GM12878 (cell line): Measurements from ENCODE around the gene TRPM6. TPM values are rescaled to one million over a fixed set of nuclear protein-coding genes. Genes with fewer than 3 reads are reported as not detected.

Source experiments
- ATAC-seq: fragments of 200-7000 bp; cut with Tn5 transposase; 3 replicates; pipeline ENCODE4 v1.9.1; 2020; ENCODE audit warnings: mild to moderate bottlenecking, moderate library complexity
- BruUV-seq: library from RNA; stranded (reverse); fragments of 400-500 nt; replicated peaks from 2 replicates; lab custom pipeline; 2021; lab: Mats Ljungman, UMichigan
- CTCF ChIA-PET: fragments of 300-600 bp; sonication (Branson Sonifier 250); formaldehyde crosslinking; extraction: SDS; loops from one replicate; lab custom pipeline; 2021; ENCODE audit warnings: inconsistent platforms; lab: Yijun Ruan, JAX
- POLR2A ChIA-PET: fragments of 350-600 bp; formaldehyde crosslinking; extraction: SDS; loops from one replicate; lab custom pipeline; 2021; ENCODE audit warnings: inconsistent platforms; lab: Charles Lee
- RAD21 ChIA-PET: fragments of 300-600 bp; sonication (Branson Sonifier 250); formaldehyde crosslinking; loops from one replicate; lab custom pipeline; 2023; ENCODE audit warnings: antibody characterized with exemption; ENCODE audit not compliant: unreplicated experiment; lab: Charles Lee
- SMC1A ChIA-PET: fragments of 300-600 bp; sonication (Branson Sonifier 250); formaldehyde crosslinking; loops from one replicate; lab custom pipeline; 2023; ENCODE audit not compliant: unreplicated experiment, uncharacterized antibody; lab: Charles Lee
- DNase-seq: peaks from one replicate; pipeline ENCODE4 v3.0.0-alpha.2; 2011; ENCODE audit warnings: low read depth, low spot score
- FAIRE-seq: peaks from 3 replicates; lab custom pipeline; 2011; peaks lifted over from hg19 to GRCh38; lab: Jason Lieb, UNC
- H2AFZ ChIP-seq: 2 replicates; pipeline ENCODE4 v1.6.0; 2011; ENCODE audit warnings: low read depth, low read length, control low read depth; ENCODE audit not compliant: control insufficient read depth
- H3K27ac ChIP-seq: 2 replicates; pipeline ENCODE4 v1.5.1; 2011; ENCODE audit warnings: control low read depth; ENCODE audit not compliant: control insufficient read depth, insufficient read depth
- H3K27me3 ChIP-seq, 2 experiments: replicated peaks in 1 of 2; 2 replicates each; pipeline versions ENCODE4 v1.6.0 to v1.6.1; 2011; ENCODE audit warnings: low read length in 1 of 2; ENCODE audit not compliant: control insufficient read depth in 2 of 2, insufficient read depth in 2 of 2
- H3K36me3 ChIP-seq, 2 experiments: 2 replicates each; pipeline ENCODE4 v1.5.1; 2011; ENCODE audit warnings: low read length in 1 of 2; ENCODE audit not compliant: control insufficient read depth in 2 of 2, insufficient read depth in 2 of 2
- H3K4me1 ChIP-seq: 2 replicates; pipeline ENCODE4 v1.6.1; 2011; ENCODE audit warnings: mild to moderate bottlenecking, low read length, moderate library complexity, mixed read lengths; ENCODE audit not compliant: control insufficient read depth, insufficient read depth
- H3K4me2 ChIP-seq: 2 replicates; pipeline ENCODE4 v1.6.0; 2011; ENCODE audit warnings: control low read depth; ENCODE audit not compliant: control insufficient read depth, insufficient read depth
- H3K4me3 ChIP-seq: fragments of 200-600 bp; sonication (generic); 2 replicates; pipeline ENCODE4 v1.5.1; 2016
- H3K79me2 ChIP-seq: 2 replicates; pipeline ENCODE4 v1.6.0; 2011; ENCODE audit warnings: low read length; ENCODE audit not compliant: control insufficient read depth, insufficient read depth
- H3K9ac ChIP-seq: 2 replicates; pipeline ENCODE4 v1.8.0; 2011; ENCODE audit warnings: low read length, control low read depth, mixed read lengths; ENCODE audit not compliant: control insufficient read depth, insufficient read depth
- H3K9me3 ChIP-seq: replicated peaks from 3 replicates; pipeline ENCODE4 v1.5.1; 2011; ENCODE audit warnings: mild to moderate bottlenecking, low read length; ENCODE audit not compliant: control insufficient read depth, insufficient read depth
- H4K20me1 ChIP-seq: 2 replicates; pipeline ENCODE4 v1.6.0; 2011; ENCODE audit not compliant: control insufficient read depth, insufficient read depth
- BMI1 ChIP-seq: fragments of 450-650 bp; IDR thresholded peaks from 2 replicates; pipeline ENCODE4 v1.6.1; 2016; ENCODE audit warnings: mild to moderate bottlenecking, moderate library complexity, borderline replicate concordance
- BRCA1 ChIP-seq: IDR thresholded peaks from 2 replicates; pipeline ENCODE4 v1.6.1; 2011; ENCODE audit warnings: low read depth, low read length, improper control_type of control experiment
- CEBPB ChIP-seq, 2 experiments: fragments of 150-350 bp in 1 of 2; IDR thresholded peaks; 2 replicates each; pipeline ENCODE4 v1.6.1; 2012 to 2014; ENCODE audit warnings: low read depth in 2 of 2, low read length in 2 of 2, borderline replicate concordance in 1 of 2, inconsistent platforms in 1 of 2
- CHD4 ChIP-seq: fragments of 200-600 bp; sonication (generic); IDR thresholded peaks from 2 replicates; pipeline ENCODE4 v1.6.1; 2016; ENCODE audit warnings: mild to moderate bottlenecking
- CREM ChIP-seq: IDR thresholded peaks from 2 replicates; pipeline ENCODE4 v1.6.1; 2014; ENCODE audit warnings: antibody characterized with exemption, low read depth
- ETV6 ChIP-seq, 2 experiments: fragments of 450-650 bp in 1 of 2; IDR thresholded peaks in 1 of 2; conservative IDR thresholded peaks in 1 of 2; 2 replicates each; pipeline ENCODE4 v1.6.1; 2014; ENCODE audit warnings: antibody characterized with exemption in 1 of 2, borderline replicate concordance in 1 of 2, low read depth in 1 of 2, mild to moderate bottlenecking in 1 of 2, moderate library complexity in 1 of 2
- FOXM1 ChIP-seq: IDR thresholded peaks from 2 replicates; pipeline ENCODE4 v1.6.1; 2012; ENCODE audit warnings: low read depth, mild to moderate bottlenecking, inconsistent platforms, low read length, moderate library complexity
- HDAC6 ChIP-seq: fragments of 200-600 bp; sonication (generic); IDR thresholded peaks from one replicate; pipeline ENCODE4 v1.8.0; 2017; ENCODE audit warnings: antibody characterized with exemption; ENCODE audit not compliant: unreplicated experiment
- IKZF2 ChIP-seq, 2 experiments: fragments of 450-650 bp; IDR thresholded peaks; 2 replicates each; pipeline ENCODE4 v1.6.1; 2017; ENCODE audit warnings: mild to moderate bottlenecking in 2 of 2, moderate library complexity in 2 of 2
- NFYB ChIP-seq: IDR thresholded peaks from 2 replicates; pipeline ENCODE4 v1.6.1; 2011; ENCODE audit warnings: low read depth, mild to moderate bottlenecking, low read length, improper control_type of control experiment, moderate library complexity; ENCODE audit not compliant: insufficient read depth
- NR2C1 ChIP-seq: fragments of 450-650 bp; IDR thresholded peaks from 2 replicates; pipeline ENCODE4 v1.6.1; 2017; ENCODE audit warnings: antibody characterized with exemption, mild to moderate bottlenecking, moderate library complexity
- STAT3 ChIP-seq: IDR thresholded peaks from 2 replicates; pipeline ENCODE4 v1.6.1; 2011; ENCODE audit warnings: low read depth, low read length, improper control_type of control experiment
- TCF3 ChIP-seq: IDR thresholded peaks from 2 replicates; pipeline ENCODE4 v1.6.1; 2012; ENCODE audit warnings: low read depth, mild to moderate bottlenecking, low read length, borderline replicate concordance; ENCODE audit not compliant: insufficient read depth
- YY1 ChIP-seq: IDR thresholded peaks from 2 replicates; pipeline ENCODE4 v1.6.1; 2011; ENCODE audit warnings: low read depth, mild to moderate bottlenecking, low read length
- WGBS: methylation state at CpG from one replicate; pipeline ENCODE4 v1.1.6; 2016; ENCODE audit warnings: low lambda C conversion rate; ENCODE audit not compliant: insufficient replicate concordance, insufficient coverage; ENCODE audit errors: missing lambda C conversion rate; 5-methylcytosine and 5-hydroxymethylcytosine counted together
- in situ Hi-C: fragments of 300-500 bp; cut with MboI; formaldehyde crosslinking; loops from 9 replicates; pipeline ENCODE4 v1.14.3; 2018; ENCODE audit warnings: mixed read lengths
- intact Hi-C: fragments of 100-400 bp; cut with micrococcal nuclease; formaldehyde crosslinking; loops from one replicate; pipeline ENCODE4 v1.14.2; 2022; ENCODE audit not compliant: unreplicated experiment
- polyA plus RNA-seq, 11 experiments: library from polyadenylated mRNA; depleted of rRNA in 4 of 11; unstranded in 6 of 11; stranded (reverse) in 5 of 11; fragments of >200 nt; fragmentation: Nextera tagmentation in 4 of 11; fragmentation: Illumina TruSeq in 1 of 11; extraction: Ambion mirVana in 4 of 11; extraction: Trizol in 1 of 11; gene quantifications; 1 replicate in 1 of 11; 2 replicates in 10 of 11; pipeline versions ENCODE4 v1.2.1 to v1.2.3, GENCODE V29; 2011 to 2016; ENCODE audit warnings: inconsistent platforms in 2 of 11, missing spikeins in 2 of 11, low read depth in 1 of 11
- total RNA-seq, 4 experiments: library from RNA; depleted of rRNA in 3 of 4; stranded (reverse); fragments of >200 nt in 3 of 4; fragmentation: Illumina TruSeq in 1 of 4; extraction: Trizol in 1 of 4; gene quantifications; 2 replicates each; pipeline versions ENCODE4 v1.2.1 to v1.2.3, GENCODE V29; 2013 to 2021
- TF ChIP-seq, protein P1 (sequence below): IDR thresholded peaks from 2 replicates; pipeline ENCODE4 v1.6.1; 2011; ENCODE audit warnings: low read depth, low read length, improper control_type of control experiment, borderline replicate concordance
- TF ChIP-seq, protein P2 (sequence below): IDR thresholded peaks from 2 replicates; pipeline ENCODE4 v1.6.1; 2012; ENCODE audit warnings: improper control_type of control experiment, low read depth, low read length; ENCODE audit not compliant: insufficient replicate concordance

The TRPM6 gene
- total and polyA plus RNA-seq, 10 of the 15 experiments (the other 5 are each of a cell fraction or from before 2014, with no cell fraction given): under 0.01 to 0.34 (median 0.05) TPM; not detected in 1

DNA sequence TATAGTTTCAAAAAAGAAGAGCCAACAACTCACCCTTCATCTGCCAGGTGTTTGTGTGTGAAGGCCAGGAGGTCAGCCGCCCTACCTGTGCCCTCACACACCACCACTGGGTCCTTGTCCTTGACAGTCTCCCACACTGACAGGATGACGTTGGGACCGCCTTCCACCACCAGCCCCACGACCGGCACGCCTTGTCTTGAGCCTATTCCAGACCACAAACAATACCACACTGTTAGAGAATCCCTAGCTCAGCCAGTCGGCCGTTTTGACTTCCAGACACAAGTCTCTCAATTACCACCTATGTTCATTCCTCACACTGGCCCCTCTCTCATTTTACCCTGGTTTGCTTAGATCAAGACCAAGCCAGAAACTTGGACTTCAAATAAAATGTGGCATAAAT, 66.1 kb downstream of the TRPM6 start:
- RAD21 ChIA-PET: no interaction called here
- H3K36me3 ChIP-seq: no peaks in the 10 kb centered on the region
- intact Hi-C loops (no loop called here), in situ Hi-C loops (no loop called here)
- no peaks in the 10 kb centered on the region for H3K79me2 ChIP-seq
- no peak for TF ChIP-seq STAT3
- no peak for TF ChIP-seq YY1
- TF ChIP-seq CHD4: no peak
- no peak for TF ChIP-seq NFYB
- TF ChIP-seq, protein P1, sequence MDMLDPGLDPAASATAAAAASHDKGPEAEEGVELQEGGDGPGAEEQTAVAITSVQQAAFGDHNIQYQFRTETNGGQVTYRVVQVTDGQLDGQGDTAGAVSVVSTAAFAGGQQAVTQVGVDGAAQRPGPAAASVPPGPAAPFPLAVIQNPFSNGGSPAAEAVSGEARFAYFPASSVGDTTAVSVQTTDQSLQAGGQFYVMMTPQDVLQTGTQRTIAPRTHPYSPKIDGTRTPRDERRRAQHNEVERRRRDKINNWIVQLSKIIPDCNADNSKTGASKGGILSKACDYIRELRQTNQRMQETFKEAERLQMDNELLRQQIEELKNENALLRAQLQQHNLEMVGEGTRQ: no peak
- no peak for TF ChIP-seq FOXM1
- TF ChIP-seq, protein P2, sequence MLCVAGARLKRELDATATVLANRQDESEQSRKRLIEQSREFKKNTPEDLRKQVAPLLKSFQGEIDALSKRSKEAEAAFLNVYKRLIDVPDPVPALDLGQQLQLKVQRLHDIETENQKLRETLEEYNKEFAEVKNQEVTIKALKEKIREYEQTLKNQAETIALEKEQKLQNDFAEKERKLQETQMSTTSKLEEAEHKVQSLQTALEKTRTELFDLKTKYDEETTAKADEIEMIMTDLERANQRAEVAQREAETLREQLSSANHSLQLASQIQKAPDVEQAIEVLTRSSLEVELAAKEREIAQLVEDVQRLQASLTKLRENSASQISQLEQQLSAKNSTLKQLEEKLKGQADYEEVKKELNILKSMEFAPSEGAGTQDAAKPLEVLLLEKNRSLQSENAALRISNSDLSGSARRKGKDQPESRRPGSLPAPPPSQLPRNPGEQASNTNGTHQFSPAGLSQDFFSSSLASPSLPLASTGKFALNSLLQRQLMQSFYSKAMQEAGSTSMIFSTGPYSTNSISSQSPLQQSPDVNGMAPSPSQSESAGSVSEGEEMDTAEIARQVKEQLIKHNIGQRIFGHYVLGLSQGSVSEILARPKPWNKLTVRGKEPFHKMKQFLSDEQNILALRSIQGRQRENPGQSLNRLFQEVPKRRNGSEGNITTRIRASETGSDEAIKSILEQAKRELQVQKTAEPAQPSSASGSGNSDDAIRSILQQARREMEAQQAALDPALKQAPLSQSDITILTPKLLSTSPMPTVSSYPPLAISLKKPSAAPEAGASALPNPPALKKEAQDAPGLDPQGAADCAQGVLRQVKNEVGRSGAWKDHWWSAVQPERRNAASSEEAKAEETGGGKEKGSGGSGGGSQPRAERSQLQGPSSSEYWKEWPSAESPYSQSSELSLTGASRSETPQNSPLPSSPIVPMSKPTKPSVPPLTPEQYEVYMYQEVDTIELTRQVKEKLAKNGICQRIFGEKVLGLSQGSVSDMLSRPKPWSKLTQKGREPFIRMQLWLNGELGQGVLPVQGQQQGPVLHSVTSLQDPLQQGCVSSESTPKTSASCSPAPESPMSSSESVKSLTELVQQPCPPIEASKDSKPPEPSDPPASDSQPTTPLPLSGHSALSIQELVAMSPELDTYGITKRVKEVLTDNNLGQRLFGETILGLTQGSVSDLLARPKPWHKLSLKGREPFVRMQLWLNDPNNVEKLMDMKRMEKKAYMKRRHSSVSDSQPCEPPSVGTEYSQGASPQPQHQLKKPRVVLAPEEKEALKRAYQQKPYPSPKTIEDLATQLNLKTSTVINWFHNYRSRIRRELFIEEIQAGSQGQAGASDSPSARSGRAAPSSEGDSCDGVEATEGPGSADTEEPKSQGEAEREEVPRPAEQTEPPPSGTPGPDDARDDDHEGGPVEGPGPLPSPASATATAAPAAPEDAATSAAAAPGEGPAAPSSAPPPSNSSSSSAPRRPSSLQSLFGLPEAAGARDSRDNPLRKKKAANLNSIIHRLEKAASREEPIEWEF: no peak
- no peak for TF ChIP-seq BRCA1
- TF ChIP-seq CEBPB (IDR thresholded peaks at IDR 0.05; ENCODE audit: borderline replicate concordance in 1 of 2, low read depth in 2 of 2, low read length in 2 of 2): no peak
- TF ChIP-seq IKZF2 (IDR thresholded peaks at IDR 0.05): no peak
- TF ChIP-seq NR2C1: no peak
- TF ChIP-seq HDAC6: no peak
- no peak for TF ChIP-seq CREM
- no peak for TF ChIP-seq ETV6 (conservative IDR thresholded peaks at IDR 0.05 in 1 of 2, IDR thresholded peaks at IDR 0.05 in 1 of 2; ENCODE audit: borderline replicate concordance in 1 of 2, low read depth in 1 of 2)
- no peak for TF ChIP-seq TCF3
- TF ChIP-seq BMI1: no peak
- no peak overlapping the region for H3K4me2 ChIP-seq
- CTCF ChIA-PET: interaction anchor here (1.1 kb wide), 1 partner anchor 243 kb away, joined by 3 read pairs; no protein-coding TSS in a partner anchor
- ATAC-seq (no peak), FAIRE-seq (no peak), DNase-seq (no peak)
- H3K4me3 ChIP-seq: no peak overlapping the region
- H3K27me3 ChIP-seq: no peaks in the 10 kb centered on the region
- SMC1A ChIA-PET: interaction anchor here (0.8 kb wide), 1 partner anchor 209 kb away, joined by 3 read pairs; no protein-coding TSS in a partner anchor
- H3K9ac ChIP-seq: no peak overlapping the region
- no TSS peak for BruUV-seq
- POLR2A ChIA-PET: no interaction called here
- H3K4me1 ChIP-seq: no peaks in the 10 kb centered on the region
- H4K20me1 ChIP-seq: no peaks in the 10 kb centered on the region
- H2AFZ ChIP-seq: no peak overlapping the region
- WGBS: 38% methylated on average over 8 of the region's 8 CpGs
- no peak overlapping the region for H3K27ac ChIP-seq
- H3K9me3 ChIP-seq: no peaks in the 10 kb centered on the region
